Measurements from ENCODE around the gene NRL.
A peak's percentile ranks its signal among the peaks of the same experiment; 100 is the strongest.

The NRL gene

GRCh38 chr14:24127673-24128072 lies 12.9 kb upstream of the NRL start:
- no peaks in the 10 kb centered on the region for H3K27me3 ChIP-seq

GRCh38 chr14:24126939-24127338 lies 12.2 kb upstream of the NRL start:
- no peaks in the 10 kb centered on the region for H3K9me3 ChIP-seq
- no peak overlapping the region for H3K4me3 ChIP-seq (ENCODE audit: low read depth in 1 of 2, low read length in 1 of 2)
- H3K27me3 ChIP-seq = no peaks in the 10 kb centered on the region
- H3K4me1 ChIP-seq (ENCODE audit: control insufficient read depth in 1 of 2, insufficient read depth in 1 of 2, low read depth in 1 of 2, low read length in 1 of 2) = no peaks in the 10 kb centered on the region
- H3K36me3 ChIP-seq = peaks cover 49% of the 10 kb centered on the region
- H3K27ac ChIP-seq = no peak overlapping the region
- no peak for TF ChIP-seq CTCF (IDR thresholded peaks at IDR 0.05)

More at GRCh38 chr14:24127673-24128072, 12.9 kb upstream of the NRL start:
- H3K9me3 ChIP-seq = no peaks in the 10 kb centered on the region
- no peak for TF ChIP-seq CTCF (IDR thresholded peaks at IDR 0.05)
- peaks cover 49% of the 10 kb centered on the region for H3K36me3 ChIP-seq
- H3K4me1 ChIP-seq (ENCODE audit: control insufficient read depth in 1 of 2, insufficient read depth in 1 of 2, low read depth in 1 of 2, low read length in 1 of 2) = no peaks in the 10 kb centered on the region
- H3K27ac ChIP-seq = no peak overlapping the region
- H3K4me3 ChIP-seq (ENCODE audit: low read depth in 1 of 2, low read length in 1 of 2) = no peak overlapping the region

GRCh38 chr14:24123424-24124417 lies 9.0 kb upstream of the NRL start:
- Histone ChIP-seq H3K4me3 (ENCODE audit: low read depth in 1 of 2, low read length in 1 of 2) (no peak overlapping the region), H3K27ac (peak overlapping the region; percentile 13), H3K36me3 (peaks cover 74% of the 10 kb centered on the region), H3K27me3 (no peaks in the 10 kb centered on the region), H3K9me3 (no peaks in the 10 kb centered on the region), H3K4me1 (ENCODE audit: control insufficient read depth in 1 of 2, insufficient read depth in 1 of 2, low read depth in 1 of 2, low read length in 1 of 2) (no peaks in the 10 kb centered on the region)
- TF ChIP-seq CTCF (IDR thresholded peaks at IDR 0.05) = no peak

- peaks cover 82% of the 10 kb centered on the region for H3K36me3 ChIP-seq
These were observed 8.1 kb upstream of the NRL start for GRCh38 chr14:24122898-24123297.

GRCh38 chr14:24122416-24122815 lies 7.7 kb upstream of the NRL start:
- H3K27ac ChIP-seq = no peak overlapping the region
- no peak for TF ChIP-seq CTCF (IDR thresholded peaks at IDR 0.05)
- peaks cover 87% of the 10 kb centered on the region for H3K36me3 ChIP-seq

More at GRCh38 chr14:24122898-24123297, 8.1 kb upstream of the NRL start:
- Histone ChIP-seq H3K27me3 (no peaks in the 10 kb centered on the region), H3K9me3 (no peaks in the 10 kb centered on the region), H3K4me3 (ENCODE audit: low read depth in 1 of 2, low read length in 1 of 2) (no peak overlapping the region), H3K27ac (no peak overlapping the region), H3K4me1 (ENCODE audit: control insufficient read depth in 1 of 2, insufficient read depth in 1 of 2, low read depth in 1 of 2, low read length in 1 of 2) (no peaks in the 10 kb centered on the region)
- no peak for TF ChIP-seq CTCF (IDR thresholded peaks at IDR 0.05)

More at GRCh38 chr14:24122416-24122815, 7.7 kb upstream of the NRL start:
- H3K9me3 ChIP-seq = no peaks in the 10 kb centered on the region
- no peak overlapping the region for H3K4me3 ChIP-seq (ENCODE audit: low read depth in 1 of 2, low read length in 1 of 2)
- H3K27me3 ChIP-seq = no peaks in the 10 kb centered on the region
- no peaks in the 10 kb centered on the region for H3K4me1 ChIP-seq (ENCODE audit: control insufficient read depth in 1 of 2, insufficient read depth in 1 of 2, low read depth in 1 of 2, low read length in 1 of 2)
